Measurements from ENCODE around the gene WDR7.

Gene WDR7

GRCh38 chr18:56974141-56974540 is 323.0 kb downstream of the WDR7 start:
- no peak for TF ChIP-seq CTCF (conservative IDR thresholded peaks at IDR 0.05; ENCODE audit: low read depth, low read length)
- Histone ChIP-seq H3K9ac (no peak overlapping the region), H3K4me1 (ENCODE audit: low read depth, poor library complexity, severe bottlenecking) (no peaks in the 10 kb centered on the region), H4K20me1 (ENCODE audit: insufficient read depth) (no peaks in the 10 kb centered on the region), H3K79me2 (ENCODE audit: insufficient read depth, low read depth) (no peaks in the 10 kb centered on the region), H3K27me3 (ENCODE audit: insufficient read depth, low read depth) (no peaks in the 10 kb centered on the region), H3K4me2 (no peak overlapping the region), H3K4me3 (IDR thresholded peaks at IDR 0.05; ENCODE audit: insufficient read depth, low read depth, low read length) (no peak overlapping the region), H3K27ac (no peak overlapping the region), H3K36me3 (ENCODE audit: insufficient read depth) (no peaks in the 10 kb centered on the region), H2AFZ (ENCODE audit: low read depth) (no peak overlapping the region)

- Histone ChIP-seq H3K9ac (no peak overlapping the region), H3K4me1 (ENCODE audit: low read depth, poor library complexity, severe bottlenecking) (no peaks in the 10 kb centered on the region), H4K20me1 (ENCODE audit: insufficient read depth) (no peaks in the 10 kb centered on the region), H3K27ac (no peak overlapping the region), H3K27me3 (ENCODE audit: insufficient read depth, low read depth) (no peaks in the 10 kb centered on the region), H3K36me3 (ENCODE audit: insufficient read depth) (no peaks in the 10 kb centered on the region), H3K4me2 (no peak overlapping the region), H3K4me3 (IDR thresholded peaks at IDR 0.05; ENCODE audit: insufficient read depth, low read depth, low read length) (no peak overlapping the region), H3K79me2 (ENCODE audit: insufficient read depth, low read depth) (no peaks in the 10 kb centered on the region), H2AFZ (ENCODE audit: low read depth) (no peak overlapping the region)
- no peak for TF ChIP-seq CTCF (conservative IDR thresholded peaks at IDR 0.05; ENCODE audit: low read depth, low read length)
These were observed 324.1 kb downstream of the WDR7 start for GRCh38 chr18:56975276-56975675.

GRCh38 chr18:56977309-56977708 is 326.1 kb downstream of the WDR7 start:
- no peaks in the 10 kb centered on the region for H4K20me1 ChIP-seq (ENCODE audit: insufficient read depth)
- H3K4me3 ChIP-seq (IDR thresholded peaks at IDR 0.05; ENCODE audit: insufficient read depth, low read depth, low read length): no peak overlapping the region
- no peaks in the 10 kb centered on the region for H3K36me3 ChIP-seq (ENCODE audit: insufficient read depth)
- H3K27me3 ChIP-seq (ENCODE audit: insufficient read depth, low read depth): no peaks in the 10 kb centered on the region
- TF ChIP-seq CTCF (conservative IDR thresholded peaks at IDR 0.05; ENCODE audit: low read depth, low read length): no peak
- H3K79me2 ChIP-seq (ENCODE audit: insufficient read depth, low read depth): no peaks in the 10 kb centered on the region
- H3K4me1 ChIP-seq (ENCODE audit: low read depth, poor library complexity, severe bottlenecking): no peaks in the 10 kb centered on the region
- H3K27ac ChIP-seq: no peak overlapping the region
- no peak overlapping the region for H3K9ac ChIP-seq
- H3K4me2 ChIP-seq: no peak overlapping the region
- no peak overlapping the region for H2AFZ ChIP-seq (ENCODE audit: low read depth)

GRCh38 chr18:56977771-56978170 is 326.6 kb downstream of the WDR7 start:
- no peak overlapping the region for H3K9ac ChIP-seq
- no peaks in the 10 kb centered on the region for H4K20me1 ChIP-seq (ENCODE audit: insufficient read depth)
- no peak for TF ChIP-seq CTCF (conservative IDR thresholded peaks at IDR 0.05; ENCODE audit: low read depth, low read length)
- H3K4me1 ChIP-seq (ENCODE audit: low read depth, poor library complexity, severe bottlenecking): no peaks in the 10 kb centered on the region
- H3K4me2 ChIP-seq: no peak overlapping the region
- H2AFZ ChIP-seq (ENCODE audit: low read depth): no peak overlapping the region
- no peak overlapping the region for H3K27ac ChIP-seq
- no peaks in the 10 kb centered on the region for H3K27me3 ChIP-seq (ENCODE audit: insufficient read depth, low read depth)
- H3K4me3 ChIP-seq (IDR thresholded peaks at IDR 0.05; ENCODE audit: insufficient read depth, low read depth, low read length): no peak overlapping the region
- H3K36me3 ChIP-seq (ENCODE audit: insufficient read depth): no peaks in the 10 kb centered on the region
- no peaks in the 10 kb centered on the region for H3K79me2 ChIP-seq (ENCODE audit: insufficient read depth, low read depth)

GRCh38 chr18:56980151-56980550 is 329.0 kb downstream of the WDR7 start:
- no peaks in the 10 kb centered on the region for H3K27me3 ChIP-seq (ENCODE audit: insufficient read depth, low read depth)
- no peaks in the 10 kb centered on the region for H4K20me1 ChIP-seq (ENCODE audit: insufficient read depth)
- no peak overlapping the region for H3K9ac ChIP-seq
- no peaks in the 10 kb centered on the region for H3K4me1 ChIP-seq (ENCODE audit: low read depth, poor library complexity, severe bottlenecking)
- H3K79me2 ChIP-seq (ENCODE audit: insufficient read depth, low read depth): no peaks in the 10 kb centered on the region
- H2AFZ ChIP-seq (ENCODE audit: low read depth): no peak overlapping the region
- no peak overlapping the region for H3K27ac ChIP-seq
- TF ChIP-seq CTCF (conservative IDR thresholded peaks at IDR 0.05; ENCODE audit: low read depth, low read length): no peak
- no peak overlapping the region for H3K4me3 ChIP-seq (IDR thresholded peaks at IDR 0.05; ENCODE audit: insufficient read depth, low read depth, low read length)
- H3K36me3 ChIP-seq (ENCODE audit: insufficient read depth): no peaks in the 10 kb centered on the region
- no peak overlapping the region for H3K4me2 ChIP-seq
